Superior temporal gyrus (tissue), 1 donor: Measurements from ENCODE around the gene EEF2K.
"Not testable (repeated sequence)": the region's sequence is repeated elsewhere in the genome, so short reads cannot be mapped to it uniquely, and the experiment has no call there.

Experiments used
- DNase-seq: peaks from one replicate; pipeline ENCODE4 v3.0.0-alpha.2; 2016; ENCODE audit errors: extremely low spot score

EEF2K gene

DNA sequence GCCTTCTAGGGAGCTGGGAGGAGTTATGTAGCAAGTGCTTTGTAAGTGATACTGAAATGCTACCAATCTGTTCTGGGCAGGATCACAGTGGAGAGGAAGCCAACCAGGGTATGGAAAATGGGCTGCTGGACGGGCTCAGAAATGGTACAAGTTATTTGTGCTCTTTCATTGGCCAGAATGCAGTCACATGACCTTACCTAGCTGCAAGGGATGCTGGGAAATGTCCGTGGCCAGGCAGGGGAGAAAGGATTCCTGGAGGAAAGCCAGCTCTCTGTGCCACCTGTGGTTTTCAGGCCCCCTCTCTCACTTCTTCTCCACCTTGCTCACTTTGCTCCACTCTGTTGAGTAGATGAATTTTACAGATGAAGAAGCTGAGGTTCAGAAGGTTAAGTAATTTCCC lies 4.8 kb downstream of the EEF2K start:
- no peak for DNase-seq

DNA sequence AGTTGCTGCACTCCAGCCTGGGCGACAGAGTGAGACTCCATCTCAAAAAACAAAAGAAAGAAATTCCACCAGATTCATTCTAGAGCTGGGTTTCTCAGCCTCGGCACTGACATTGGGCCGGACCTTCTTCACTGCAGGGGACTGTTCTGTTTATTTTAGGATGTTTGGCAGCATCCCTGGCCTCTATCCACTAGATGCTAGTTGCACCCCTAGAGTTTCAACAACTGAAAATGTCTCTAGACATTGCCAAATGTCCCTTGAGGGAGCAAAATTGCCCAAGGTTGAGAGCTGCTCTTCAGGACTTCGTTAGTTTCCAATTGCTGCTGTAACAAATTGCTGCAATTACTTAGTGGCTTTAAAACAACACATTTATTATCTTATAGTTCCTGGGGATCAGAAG lies 7.2 kb downstream of the EEF2K start:
- DNase-seq: no peak

DNA sequence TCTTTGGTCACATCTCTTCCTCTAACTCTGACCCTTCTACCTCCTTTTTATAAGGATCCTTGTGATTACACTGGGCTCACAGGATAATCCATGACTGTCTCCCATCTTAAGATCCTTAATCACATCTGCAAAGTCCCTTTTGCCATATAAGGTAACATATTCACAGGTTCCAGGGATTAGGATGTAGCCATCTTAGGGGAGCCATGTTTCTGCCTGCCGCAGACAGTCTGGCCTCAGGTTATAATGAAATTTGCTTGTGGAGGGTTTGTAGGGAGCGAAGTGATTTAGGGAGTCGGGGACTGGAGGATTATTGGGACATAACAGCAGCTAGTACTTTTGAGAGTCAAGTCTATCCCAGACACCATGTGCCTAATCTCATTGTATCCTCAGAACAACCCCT lies 7.7 kb downstream of the EEF2K start:
- no peak for DNase-seq

DNA sequence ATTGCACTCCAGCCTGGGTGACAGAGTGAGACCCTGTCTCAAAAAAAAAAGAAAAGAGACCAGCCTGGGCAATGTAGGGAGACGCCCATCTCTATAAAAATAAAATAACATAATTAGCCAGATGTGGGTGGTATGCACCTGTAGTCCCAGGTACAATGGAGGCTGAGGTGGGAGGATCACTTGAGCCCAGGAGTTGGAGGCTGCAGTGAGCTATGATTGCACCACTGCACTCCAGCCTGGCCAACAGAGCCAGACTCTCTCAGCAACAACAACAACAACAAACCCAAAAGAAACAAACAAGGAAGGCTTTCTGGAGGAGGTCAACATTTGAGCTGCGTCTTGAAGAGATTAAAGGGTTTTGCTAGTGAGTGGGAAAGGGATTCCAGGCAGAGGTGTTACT lies 8.3 kb downstream of the EEF2K start:
- no peak for DNase-seq

DNA sequence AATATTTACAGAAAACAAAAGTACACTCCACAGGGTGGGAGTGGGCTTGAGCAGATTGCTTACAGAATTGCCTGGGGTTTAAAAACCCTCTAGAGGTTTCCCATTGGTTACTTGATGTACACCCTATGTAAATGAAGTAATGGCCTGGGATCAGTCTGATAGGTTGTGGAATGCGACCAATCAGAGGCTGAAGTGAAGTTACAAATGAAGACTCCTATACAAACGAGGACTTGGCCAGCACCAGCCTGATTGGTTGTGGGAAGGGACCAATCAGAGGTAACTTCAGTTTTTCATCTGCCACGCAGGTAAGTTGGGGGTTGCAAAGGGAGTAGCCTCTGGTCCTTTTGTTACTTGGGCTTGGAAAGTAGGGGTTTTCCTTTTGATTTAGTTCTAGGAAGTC lies 8.8 kb downstream of the EEF2K start:
- DNase-seq: no peak

DNA sequence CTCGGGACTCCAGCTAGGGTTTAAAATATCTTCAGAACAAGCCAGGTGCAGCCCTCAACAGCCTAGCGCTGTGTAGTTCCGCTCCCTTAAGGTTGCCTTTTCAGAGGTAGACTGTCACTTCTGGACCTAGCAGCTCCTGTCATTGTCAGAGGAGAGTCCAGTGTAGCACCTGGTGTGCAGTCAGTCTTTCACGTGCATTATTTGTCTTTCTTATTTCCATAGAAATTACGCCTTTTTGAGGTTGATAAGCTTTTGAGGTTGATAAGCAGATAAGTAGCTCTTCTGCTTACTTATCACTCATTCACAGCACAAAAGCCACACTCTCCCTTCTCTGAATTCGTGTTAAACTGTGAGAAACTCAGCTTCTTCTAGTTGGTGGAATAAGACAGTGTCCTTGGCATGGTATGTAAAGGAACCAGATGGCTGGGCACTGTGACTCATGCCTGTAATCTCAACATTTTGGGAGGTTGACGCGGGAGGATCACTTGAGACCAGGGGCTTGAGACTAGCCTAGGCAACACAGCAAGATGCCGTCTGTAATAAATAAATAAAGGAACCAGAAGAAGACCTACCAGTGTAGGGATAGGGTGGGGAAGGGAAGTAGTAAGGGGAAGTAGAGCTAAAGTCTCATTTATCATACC lies 10.2 kb downstream of the EEF2K start:
- peak; percentile 71 for DNase-seq

DNA sequence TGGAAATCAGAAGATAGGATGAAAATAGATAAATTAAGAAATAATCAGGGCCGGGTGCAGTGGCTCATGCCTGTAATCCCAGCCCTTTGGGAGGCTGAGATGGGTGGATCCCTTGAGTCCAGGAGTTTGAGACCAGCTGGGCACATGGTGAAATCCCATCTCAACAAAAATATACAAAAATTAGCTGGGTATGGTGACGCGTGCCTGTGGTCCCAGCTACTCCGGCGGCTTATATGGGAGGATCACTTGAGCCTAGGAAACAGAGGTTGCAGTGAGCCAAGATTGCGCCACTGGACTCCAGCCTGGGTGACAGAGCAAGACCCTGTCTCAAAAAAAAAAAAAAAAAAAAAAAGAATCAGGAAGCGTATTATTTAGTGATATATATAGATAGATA lies 10.8 kb downstream of the EEF2K start:
- DNase-seq: not testable (repeated sequence)

DNA sequence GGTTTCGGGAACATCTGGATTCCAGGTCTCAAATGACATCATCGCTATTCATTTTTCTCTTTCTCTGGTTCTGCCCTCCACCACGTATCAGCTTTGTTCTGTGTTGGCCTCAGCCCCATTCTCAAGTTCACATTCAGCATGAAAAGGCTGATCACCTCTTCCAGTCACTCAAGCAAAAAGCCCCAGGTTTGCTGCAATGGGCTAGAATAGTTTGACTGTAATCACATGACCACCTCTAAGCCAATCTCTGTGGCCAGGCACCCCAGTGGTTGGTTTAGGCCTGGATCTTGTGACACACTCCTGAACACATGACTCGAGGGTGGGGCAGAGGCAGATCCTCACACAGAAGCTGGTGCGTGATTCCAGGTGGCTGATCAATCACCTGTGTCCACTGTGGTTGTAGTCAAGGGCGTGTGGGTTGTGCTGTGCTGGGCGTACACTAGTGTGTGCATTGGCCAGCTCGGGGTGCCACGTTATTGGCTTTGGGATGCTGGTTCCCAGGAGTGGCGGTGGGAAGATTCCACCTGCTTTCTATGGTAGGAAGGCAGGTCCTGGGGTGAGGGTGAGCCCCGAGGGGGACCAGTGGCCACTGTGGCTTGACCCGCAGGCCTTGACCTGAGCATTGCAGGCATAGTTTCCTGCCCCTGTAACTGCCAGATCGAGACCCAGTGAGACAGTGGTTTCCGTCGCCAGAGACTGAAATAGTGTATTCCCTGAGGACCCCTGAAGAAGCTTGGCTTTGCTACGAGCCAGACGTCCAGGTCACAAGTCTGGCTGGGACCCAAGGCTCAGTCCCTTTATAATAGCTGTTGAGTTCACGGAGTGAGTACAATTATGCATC lies 12.0 kb downstream of the EEF2K start:
- DNase-seq: no peak

DNA sequence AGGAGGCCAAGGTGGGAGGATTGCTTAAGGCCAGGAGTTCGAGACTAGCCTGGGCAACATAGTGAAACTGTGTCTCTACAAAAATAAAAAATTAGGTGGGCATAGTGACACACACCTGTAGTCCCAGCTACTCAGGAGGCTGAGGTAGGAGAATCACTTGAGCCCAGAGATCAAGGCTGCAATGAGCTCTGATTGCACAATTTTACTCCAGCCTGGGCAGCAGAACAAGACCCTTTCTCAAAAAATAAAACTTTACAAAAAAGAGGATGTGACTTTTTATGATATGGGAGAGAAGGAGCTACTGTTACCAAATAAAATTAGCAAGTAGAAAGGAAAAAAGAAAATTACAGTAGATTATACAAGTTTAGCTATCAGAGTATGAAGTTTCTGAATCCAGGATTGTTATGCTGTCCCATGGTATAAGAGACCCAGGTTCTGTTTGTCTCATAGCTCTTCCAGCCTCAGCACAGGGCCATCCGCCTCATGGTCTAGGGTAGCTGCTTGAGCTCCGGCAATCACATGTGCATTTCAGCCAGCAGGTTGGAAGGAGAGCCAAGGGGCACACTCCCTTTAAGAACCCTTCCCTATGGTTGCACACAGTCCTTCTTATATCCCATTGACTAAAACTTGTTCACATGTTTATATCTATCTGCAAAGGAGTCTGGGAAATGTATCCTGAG lies 13.5 kb downstream of the EEF2K start:
- DNase-seq: no peak

DNA sequence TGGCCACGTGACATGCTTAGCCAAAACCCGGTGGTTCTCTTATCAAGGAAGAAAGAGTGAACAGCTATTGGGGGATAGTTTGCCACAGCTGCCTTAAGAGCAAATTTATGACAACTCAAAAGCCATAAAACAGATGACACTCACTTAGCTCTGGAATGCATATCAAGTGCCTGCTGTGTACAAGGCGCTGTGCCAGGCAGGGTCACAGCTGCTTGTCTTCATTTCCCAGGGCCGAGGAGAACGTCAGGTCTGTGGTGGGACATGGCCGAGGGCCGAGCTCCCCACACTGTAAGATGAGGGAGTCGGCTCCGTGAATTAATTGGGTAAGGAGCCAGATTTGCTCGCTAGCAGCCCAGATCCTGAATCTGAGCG lies 14.0 kb downstream of the EEF2K start:
- DNase-seq: no peak

DNA sequence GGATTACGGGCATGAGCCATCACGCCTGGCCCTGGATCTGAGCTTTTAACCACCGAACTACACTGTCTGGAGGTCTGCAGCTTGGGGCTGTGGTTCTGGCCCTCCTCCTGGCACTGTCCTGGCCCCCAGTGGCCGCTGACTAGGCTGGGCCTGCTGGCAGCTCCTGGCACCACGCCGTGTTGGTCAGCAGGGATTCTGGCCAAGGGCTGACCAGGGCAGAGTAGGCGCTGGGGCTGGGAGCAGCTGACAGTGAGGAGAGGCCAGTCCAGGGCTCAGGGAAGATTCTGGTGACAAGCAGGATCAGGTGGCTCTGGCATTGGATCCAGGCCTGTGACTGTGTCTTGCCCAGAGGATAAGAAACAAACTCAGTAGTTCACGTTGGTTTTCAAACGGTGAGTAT lies 14.6 kb downstream of the EEF2K start:
- DNase-seq: peak; percentile 70

DNA sequence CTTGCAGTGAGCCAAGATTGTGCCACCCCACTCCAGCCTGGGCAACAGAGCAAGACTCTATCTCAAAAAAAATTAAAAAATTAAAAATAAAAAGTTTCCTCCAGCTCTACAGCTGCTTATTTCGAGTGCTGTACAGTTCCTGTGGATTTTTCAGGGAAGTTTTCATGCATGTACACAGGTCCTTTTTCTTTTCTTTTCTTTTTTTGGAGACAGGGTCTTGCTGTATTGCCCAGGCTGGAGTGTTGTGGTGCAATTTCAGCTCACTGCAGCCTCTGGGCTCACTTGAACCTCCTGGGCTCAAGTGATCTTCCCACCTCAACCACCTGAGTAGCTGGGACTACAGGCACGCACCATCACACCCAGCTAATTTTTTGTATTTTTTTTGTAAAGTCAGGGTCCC lies 15.9 kb downstream of the EEF2K start:
- no peak for DNase-seq

DNA sequence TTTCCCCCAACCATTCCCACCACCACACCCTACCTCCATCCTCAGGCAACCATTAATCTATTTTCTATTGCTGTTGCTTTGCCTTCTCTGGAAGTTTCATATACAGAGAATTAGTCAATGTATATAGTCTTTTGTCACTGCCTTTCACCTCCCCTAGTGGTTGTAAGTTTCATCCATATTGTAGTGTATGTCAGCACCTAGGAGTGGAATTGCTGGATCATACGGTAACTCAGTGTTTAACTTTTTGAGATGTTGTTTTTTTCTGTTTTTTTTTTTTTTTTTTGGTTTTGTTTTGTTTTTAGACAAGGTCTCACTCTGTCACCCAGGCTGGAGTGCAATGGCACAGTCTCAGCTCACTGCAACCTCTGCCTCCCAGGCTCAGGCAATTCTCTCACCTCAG lies 16.9 kb downstream of the EEF2K start:
- no peak for DNase-seq

DNA sequence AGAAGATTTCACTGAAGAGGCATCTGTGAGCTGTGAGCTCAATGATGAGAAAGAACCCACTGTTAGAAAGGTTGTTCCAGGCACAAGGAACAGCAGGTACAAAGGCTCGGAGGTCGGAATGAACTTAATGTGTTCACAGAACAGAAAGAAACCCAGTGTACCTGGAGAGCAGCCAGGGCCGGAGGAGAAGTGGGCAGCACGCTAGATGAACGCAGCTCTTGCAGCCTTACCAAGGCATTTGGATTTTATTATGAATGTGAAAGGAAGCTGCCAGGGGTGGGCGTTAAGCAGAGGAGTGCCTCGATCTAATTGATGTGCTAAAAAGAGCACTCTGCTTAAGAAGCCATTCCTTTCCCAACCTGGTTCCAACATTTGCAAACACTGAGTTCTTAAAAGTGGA lies 19.0 kb downstream of the EEF2K start:
- DNase-seq: peak; percentile 71

DNA sequence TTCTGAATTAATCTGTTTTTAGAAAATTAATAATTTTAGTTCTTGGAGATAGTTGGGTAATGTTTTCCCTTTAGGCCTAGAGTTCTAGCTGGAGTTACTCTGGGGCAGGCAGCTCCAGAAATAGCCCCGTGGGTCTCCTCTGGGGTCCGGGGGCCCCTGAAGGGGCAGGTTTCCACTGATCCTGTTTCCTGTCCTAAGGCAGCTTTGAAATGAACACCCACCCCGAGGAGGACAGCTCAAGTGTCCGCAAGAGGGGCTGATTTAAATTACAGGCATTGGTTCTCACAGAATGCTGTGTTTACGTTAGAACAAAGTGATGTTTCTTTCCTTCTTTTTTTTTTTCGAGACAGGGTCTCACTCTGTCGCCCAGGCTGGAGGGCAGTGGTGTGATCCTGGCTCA lies 23.8 kb downstream of the EEF2K start:
- no peak for DNase-seq

DNA sequence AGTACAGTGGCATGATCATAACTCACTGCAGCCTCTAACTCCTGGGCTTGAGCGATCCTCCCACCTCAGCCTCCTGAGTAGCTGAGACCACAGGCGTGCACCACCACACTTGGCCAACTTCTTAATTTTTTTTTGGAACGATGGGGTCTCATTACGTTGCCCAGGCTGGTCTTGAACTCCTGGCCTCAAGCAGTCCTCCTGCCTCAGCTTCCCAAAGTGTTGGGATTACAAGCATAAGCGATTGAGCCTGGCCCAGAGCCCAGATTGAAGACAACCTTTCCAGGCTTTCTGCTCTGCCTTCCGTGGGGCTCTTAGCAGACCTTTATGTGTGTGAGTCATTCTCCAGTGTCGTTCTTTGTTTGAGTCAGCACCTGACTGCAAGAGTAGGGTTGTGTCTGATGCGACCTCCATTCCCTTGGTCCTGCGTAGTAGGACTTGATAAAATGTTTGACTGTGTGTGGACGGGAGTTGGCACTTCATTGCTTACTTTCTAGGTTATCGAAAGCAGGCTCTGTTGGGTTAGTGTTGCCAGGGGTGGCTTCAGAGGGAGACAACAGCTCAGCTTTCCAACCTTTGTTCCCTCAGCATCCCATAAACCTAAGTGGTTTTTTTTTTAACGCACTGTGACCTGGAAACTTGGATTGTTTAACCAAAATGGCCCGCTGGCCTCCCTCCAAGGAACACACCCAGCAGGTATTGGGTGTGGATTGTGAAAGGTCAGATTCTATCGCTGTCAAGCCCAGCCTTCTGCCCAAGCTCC lies 26.4 kb downstream of the EEF2K start:
- DNase-seq: no peak

DNA sequence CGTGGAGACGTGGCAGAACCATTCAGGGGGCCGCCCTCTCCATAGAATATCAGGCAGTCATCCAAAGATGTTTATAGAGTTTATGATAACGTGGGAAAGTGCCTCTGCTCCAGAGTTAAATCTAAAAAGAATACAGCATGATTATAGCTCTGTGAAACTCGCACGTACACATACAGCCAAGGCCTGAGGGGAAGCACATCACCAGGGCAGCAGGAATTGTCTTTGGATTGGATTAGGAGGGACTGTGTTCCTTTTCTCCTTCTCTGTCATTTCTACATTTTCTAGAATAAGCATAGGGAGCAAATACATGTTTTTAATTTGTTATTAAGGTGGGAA lies 26.9 kb downstream of the EEF2K start:
- no peak for DNase-seq

DNA sequence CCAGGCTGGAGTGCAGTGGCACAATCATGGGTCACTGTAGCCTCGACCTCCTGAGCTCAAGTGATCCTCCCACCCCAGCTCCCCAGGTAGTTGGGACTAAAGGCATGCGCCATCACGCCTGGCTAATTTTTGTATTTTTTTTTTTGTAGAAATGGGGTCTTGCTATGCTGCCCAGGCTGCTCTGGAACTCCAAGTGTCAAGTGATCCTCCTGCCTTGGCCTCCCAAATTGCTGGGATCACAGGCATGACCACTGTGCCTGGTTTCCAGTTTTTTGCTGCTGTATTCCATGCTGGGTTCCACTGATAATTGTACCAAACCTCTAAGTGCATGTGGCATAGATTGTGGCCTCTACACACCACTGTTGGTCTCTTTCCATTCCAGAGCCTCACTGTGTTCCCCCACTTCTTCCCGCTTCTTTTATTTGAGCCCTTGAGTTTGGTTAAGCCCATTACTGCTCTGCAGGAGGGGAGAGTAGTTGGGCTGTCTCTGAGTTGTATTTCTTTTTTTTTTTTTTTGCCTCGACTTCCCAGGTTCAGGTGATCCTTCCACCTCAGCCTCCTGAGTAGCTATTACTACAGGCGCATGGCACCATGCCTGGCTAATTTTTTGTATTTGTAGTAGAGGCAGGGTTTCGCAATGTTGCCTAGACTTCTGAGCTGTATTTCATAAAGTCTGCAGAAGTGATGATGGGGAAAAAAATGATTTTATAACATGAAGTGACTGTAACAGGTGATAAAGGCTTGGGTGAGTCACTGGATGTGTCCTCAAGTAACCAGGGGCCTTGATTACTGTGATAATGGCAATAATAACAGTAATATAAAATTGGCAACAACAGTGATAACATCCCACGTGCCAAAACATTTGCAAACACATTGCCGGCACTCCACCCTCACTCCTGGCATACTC lies 30.0 kb downstream of the EEF2K start:
- DNase-seq: no peak

DNA sequence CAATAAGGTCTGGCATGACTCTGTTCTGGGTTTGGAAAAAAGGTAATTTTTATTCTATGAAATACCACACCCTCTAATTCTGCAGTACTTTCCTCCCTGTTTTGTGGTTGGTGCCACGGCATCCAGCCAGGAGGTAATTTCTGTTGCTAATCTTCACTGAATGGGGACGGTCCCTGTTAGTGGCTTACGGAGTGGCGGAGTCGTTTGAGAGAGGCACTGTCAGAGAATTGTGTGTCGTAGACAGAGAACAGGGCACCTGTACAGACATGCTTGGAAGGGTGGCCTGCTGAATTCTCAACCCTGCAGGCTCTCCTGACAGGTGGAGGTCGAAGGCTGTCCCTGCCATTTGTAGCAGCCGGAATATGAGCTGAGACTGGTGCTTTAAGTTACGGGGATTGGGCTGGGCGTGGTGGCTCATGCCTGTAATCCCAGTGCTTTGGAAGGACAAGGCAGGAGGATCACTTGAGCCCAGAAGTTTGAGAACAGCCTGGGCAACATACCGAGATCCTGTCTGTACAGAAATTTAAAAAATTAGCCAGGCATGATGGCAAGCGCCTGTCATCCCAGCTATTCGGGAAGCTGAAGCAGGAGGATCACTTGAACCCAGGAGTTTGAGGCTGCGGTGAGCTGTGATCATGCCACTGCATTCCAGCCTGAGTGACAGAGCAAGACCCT lies 33.2 kb downstream of the EEF2K start:
- no peak for DNase-seq

DNA sequence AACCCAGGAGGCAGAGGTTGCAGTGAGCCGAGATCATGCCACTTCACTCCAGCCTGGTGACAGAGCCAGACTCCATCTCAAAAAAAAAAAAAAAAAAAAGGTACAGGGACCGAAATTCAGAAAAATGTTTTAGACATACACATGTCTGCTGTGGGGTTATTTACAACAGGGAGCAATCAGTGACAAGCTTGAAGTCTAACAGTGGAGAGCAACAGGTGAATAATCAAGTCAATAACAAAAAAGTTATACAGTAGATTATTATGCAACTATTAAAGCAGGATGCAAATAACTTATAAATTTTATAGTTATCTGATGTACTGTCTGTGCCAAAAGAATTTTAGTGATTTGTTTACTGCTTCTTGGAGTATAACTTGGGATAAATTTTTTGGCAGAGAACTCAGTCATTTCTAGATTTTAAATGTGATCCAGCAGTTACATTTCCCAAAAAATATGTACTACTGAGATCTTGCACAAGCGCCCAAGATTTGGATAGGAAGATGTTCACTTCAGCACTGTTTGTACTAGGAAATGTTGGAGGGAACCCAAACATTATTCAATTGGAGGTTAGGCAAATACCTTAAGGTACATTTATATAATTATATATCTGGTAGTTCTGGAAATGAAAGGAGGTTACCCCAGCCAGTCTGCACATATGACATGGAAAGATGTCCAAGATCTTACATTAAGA lies 34.1 kb downstream of the EEF2K start:
- DNase-seq: no peak
